HG03460 (cell line): Measurements from ENCODE around the gene PRXL2B.
"Not testable (repeated sequence)": the region's sequence is repeated elsewhere in the genome, so short reads cannot be mapped to it uniquely, and the experiment has no call there.

Source experiments
- ATAC-seq: cut with Tn5 transposase; IDR thresholded peaks from one replicate; pipeline ENCODE4 v1.9.1; 2021; ENCODE audit not compliant: unreplicated experiment

Gene PRXL2B

DNA sequence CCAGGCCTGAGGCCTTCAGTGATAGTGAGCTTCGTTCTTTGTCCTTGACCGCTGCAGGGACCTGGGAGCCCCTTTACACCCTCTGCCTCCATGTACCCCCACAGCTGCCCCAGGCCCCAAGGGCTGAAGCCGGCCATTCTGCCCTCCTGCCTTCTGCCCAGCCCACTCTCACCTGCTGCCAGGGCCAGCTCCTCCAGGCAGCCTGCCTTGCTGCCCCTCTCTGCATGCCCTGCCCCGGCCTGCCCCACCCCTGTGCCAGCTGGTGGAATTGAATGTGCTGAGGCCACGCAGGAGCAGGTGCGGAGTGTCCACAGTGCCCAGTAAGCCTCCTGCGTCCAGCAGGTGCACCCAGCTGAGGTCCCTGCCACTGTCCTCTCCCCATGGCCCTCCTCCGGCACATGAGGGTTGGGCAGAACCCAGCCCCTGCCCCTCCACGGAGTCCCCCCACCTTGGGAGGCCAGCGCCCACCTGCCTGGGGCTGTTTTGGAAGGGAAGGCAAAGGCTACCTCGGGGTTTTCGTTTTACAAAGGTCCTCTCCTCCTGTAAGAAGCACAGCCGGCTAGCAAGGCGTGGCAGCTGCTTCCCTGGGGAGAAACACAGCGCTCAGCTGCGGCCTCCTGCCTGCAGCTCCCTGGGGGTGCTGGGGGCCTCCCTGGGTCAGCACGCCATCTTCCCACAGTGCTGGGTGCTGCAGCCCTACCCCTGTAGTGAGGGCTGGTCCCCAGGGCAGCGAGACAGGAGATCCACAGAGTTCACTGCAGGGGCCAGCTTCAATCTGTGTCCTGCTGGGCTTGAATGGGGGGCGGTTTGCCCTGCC lies 25.3 kb downstream of the PRXL2B start:
- no peak for ATAC-seq

DNA sequence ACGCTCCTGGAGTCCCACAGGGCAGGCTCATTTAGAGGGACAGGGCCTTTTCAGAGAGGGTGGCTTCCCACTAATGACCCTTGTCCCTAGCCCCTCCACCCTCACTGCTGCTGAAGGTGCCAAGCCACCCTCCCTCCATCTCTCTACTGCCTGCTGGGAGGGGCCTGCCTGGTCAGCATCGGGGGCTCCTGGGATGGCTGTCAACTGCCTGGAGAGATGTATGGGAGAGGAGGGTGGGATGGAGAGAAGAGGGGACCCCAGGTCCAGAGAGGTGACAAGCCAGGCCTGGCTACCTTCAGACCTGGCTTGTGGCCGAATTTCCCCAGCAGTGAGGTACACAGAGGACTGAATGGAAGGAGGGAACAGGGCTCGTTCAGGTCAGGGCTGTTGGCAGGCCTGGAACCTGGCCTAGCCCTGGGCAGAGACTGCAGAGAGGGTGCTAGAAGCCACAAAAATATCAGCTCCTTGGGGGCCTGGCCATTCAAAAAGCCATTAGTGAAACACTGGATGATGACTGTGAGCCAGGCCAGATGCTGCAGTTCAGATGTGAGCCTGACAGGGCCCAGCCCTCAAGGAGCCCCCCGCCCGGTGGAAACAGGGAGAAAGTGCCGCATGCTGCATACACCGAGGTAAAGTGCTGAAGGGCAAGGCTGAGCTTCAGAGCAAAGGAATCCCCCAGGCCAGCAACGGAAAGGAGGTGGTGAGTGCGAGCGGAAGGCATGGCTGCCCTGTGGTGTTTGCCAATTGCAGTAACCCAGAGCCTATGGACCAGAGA lies 26.2 kb downstream of the PRXL2B start:
- ATAC-seq: no peak

DNA sequence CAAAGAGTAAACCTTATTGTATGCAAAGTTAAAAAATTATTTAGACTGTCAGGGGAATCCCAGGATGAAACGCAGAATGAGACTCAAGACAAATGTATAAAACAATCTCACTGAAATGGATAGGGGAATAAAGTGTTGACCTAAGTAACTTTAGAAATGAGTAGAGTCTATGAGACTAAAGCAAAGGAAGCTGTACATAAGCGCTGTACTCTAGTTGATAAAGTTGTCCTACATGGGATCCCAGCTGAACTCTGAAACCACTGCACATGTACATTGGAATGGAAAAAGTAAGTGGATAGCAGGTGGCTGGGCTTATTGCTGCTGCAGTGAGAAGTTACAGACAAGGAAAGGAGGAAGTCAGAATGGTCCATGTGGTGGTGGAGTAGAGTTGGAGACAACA lies 27.6 kb downstream of the PRXL2B start:
- ATAC-seq: no peak

DNA sequence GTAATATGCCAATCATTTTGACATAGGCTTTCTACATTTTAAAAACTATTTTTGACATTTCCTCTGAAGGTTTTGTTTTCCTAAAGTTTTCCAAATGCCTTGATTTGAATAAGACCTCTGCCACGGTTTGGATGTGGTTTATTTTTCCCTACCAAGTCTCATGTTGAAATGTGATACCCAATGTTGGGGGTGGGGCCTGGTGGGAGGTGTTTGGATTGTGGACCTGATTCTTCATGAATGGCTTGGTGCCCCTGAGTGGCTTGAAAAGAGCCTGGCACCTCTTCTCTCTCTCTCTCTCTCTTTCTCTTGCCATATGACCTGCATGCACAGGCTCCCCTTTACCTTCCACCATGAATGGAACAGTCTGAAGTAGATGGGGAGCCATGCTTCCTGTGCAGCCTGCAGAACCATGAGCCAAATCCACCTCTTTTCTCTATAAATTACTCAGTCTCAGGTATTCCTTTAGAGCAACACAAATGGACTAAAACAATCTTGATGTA lies 31.4 kb downstream of the PRXL2B start:
- no peak for ATAC-seq

DNA sequence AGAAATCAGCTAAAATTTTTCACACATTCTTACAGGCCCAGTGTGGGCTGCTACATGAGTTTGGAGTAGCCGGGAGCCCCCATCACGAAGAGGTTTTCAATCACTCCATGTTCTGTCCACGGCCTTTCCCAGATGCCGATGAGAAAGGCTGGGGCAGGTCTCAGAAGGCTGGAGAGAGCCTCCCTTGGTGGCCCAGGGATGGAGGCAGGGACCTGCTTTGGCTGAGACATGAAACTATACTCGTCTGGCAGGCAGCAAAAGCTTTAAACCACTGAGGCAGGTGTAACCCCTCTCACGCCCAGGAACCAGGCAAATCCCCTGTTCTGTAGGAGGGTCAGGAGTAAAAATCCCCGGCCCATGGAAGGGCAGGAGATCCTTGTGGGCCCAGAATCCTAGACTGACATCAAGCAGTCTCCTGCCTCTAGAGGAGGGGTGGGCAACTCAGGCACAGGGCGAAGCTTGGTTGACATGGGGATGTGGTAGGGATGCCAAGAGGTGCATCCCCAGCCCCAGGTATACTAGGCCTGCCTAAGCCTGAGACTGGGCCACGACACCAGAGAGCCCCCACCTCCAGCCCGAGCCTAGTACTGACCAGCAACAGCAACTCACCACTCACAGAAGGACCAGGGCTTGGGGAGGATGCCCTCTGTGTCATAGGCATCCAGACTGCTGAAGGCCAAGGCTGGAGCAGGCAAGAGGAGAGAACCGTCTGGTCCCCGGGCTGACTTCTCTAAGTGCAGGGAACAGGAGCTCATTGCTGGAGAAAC lies 37.2 kb downstream of the PRXL2B start:
- no peak for ATAC-seq

DNA sequence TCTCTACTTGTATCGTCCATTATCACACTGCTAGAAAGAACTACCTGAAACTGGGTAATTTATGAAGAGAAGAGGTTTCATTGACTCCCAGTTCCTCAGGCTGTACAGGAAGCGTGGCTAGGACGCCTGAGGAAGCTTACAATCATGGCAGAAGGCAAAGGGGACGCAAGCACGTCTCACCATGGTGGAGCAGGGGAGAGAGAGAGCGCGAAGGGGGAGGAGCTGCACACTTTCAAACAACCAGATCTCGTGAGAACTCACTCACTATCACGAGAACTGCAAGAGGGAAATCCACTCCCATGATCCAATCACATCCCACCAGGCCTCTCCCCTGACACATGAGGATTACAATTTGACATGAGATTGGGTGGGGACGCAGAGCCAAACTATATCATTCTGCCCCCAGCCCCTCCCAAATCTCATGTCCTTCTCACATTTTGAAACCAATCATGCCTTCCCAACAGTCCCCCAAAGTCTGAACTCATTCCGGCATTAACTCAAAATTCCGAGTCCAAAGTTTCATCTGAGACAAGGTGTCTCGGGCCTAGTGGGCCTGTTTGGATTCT lies 38.2 kb downstream of the PRXL2B start:
- no peak for ATAC-seq

DNA sequence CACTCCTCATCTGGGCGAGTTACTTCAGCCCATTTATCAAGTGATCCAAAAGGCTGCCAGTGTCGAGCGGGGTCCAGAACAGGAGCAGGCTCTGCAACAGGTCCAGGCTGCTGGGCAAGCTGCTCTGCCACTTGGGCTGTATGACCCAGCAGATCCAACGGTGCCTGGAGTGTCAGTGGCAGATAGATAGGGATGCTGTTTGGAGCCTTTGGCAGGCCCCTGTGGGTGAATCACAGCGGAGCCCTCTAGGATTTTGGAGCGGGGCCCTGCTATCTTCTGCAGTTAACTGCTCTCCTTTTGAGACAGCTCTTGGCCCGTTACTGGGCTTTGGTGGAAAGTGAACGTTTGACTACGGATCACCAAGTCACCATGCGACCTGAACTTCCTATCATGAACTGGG lies 38.7 kb downstream of the PRXL2B start:
- no peak for ATAC-seq

DNA sequence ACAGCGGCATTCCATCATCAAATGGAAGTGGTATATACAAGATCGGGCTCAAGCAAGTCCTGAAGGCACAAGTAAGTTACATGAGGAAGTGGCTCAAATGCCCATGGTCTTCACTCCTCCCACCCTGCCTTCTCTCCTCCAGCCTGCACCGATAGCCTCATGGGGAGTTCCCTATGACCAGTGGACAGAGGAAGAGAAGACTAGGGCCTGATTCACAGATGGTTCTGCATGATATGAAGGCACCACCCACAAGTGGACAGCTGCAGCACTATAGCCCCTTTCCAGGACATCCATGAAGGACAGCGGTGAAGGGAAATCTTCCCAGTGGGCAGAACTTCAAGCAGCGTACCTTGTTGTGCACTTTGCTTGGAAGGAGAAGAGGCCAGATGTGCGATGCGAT lies 39.2 kb downstream of the PRXL2B start:
- ATAC-seq: not testable (repeated sequence)

DNA sequence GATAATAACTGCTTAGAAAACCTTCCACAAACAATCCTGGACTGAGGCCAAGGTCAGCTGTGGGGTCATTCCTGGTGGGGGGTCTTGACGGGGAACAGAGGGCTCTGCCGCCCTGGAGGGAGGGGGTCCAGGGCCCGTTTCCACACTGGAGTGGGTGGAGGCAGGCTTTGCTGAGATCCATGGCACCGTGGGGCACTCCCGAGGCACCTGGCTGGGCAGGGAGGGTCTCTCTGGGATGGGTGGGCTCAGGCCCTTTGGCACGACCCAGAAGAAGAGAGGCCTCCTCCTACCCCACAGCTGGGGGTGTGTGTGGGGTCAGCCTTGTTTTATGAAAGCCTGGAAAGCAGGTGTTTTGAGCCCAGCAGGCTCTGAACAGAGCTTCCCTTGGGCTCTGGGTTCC lies 41.2 kb downstream of the PRXL2B start:
- no peak for ATAC-seq

DNA sequence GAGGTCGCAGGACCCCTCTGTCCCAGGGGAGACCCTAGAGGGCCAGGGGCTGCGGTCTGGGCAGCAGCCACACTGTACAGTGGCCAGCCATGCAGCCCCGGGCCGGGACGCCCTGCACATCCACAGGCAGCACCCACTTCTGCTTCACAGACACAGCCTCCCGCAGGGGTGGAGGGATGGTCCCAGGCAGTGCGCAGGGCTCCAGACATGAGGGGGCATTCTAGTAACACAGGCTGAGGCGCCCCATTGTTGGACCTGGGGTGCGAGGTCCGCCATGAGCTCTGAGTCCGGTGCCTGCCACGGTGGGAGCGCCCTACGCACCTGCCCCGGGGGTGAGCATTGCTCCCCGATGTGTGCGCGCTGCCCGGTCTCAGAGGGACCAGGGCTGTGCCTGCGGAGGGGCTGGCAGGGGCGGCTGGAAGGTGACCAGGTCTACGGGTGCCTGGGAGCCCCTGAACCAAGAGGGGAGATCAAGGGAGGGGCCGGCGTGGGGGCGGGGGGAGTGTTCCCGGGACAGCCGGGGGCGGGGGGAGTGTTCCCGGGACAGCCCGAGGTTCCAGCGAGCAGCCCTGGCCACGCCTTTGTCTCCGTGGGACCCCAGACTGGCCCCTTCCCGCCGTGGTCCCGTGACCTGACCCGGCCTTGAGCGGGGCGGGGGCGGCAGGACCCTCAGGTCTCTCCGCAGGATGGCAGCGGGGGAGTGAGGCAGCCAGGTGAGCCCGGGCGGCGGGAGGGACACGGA lies 41.8 kb downstream of the PRXL2B start:
- ATAC-seq: no peak

DNA sequence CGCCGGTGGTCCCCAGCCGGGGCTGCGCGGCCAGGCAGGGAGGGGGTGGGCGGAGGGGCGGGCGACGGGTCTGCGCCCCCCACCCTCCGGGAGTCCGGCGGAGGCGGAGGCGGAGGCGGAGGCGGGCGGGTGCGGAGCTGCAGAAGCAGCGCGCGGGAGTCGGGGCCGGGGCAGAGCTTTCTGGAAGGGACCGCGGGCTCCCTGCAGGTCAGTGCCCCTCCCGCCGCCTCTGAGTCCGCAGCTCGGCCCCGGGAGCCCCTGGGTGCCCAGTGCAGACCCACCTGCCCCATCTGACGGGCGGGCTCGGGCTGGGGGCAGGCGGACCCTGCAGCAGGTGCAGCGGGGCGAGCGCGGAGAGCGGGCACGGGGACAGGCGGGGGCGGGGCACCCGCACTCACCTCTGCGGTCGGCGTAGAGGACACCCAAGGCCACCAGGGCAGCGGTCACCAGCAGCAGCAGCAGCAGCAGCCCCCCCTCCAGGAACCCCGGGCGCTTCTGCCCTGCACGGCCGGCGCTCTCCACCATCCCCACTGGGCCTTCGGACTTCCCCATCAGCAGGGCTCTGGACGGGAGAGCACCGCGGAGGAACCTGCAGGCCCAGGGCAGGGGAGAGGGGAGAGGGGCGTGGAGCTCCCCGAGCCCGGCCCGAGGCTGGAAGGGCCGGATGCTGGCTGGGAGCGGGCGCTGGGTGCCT lies 42.5 kb downstream of the PRXL2B start:
- no peak for ATAC-seq

DNA sequence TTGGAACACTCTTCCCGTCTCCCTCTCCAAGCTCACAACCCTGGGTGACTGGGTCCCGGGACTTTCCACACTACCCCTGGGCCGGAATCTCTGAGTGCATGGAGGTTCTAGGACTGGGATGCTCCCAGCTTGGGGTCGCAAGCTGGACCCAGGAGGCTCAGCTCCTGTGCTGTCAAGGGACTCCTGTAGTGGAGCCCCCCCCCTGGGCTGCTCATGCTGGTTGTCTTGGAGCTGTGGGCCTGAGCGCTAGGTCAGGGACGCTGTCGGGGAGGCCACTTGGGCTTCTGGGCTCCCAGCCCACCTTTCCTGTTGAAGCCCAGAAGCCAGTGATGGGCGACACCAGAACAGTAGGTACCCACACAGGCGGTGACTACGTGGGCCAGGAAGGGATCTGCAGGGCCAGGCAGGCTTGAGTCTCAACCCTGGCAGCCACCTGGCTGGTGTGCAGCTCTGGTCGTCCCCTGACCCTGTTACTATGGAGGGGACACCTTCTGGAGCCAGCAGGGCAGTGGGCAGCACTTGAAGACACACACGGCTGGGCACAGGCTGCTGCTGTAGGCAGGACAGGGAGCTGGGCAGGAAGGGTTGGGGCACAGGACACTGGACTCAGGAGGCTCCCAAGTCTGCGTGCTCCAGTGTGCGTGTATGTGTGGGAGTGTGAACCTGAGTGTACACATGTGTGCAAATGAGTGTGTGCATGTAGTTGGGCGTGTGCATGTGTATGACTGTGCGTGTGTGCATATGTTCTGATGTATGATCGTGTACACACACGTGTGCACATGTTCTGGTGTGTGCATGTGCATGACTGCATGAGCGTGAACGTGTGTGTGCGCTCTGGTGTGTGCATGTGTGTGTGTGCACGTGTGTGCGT lies 43.3 kb downstream of the PRXL2B start:
- no peak for ATAC-seq

DNA sequence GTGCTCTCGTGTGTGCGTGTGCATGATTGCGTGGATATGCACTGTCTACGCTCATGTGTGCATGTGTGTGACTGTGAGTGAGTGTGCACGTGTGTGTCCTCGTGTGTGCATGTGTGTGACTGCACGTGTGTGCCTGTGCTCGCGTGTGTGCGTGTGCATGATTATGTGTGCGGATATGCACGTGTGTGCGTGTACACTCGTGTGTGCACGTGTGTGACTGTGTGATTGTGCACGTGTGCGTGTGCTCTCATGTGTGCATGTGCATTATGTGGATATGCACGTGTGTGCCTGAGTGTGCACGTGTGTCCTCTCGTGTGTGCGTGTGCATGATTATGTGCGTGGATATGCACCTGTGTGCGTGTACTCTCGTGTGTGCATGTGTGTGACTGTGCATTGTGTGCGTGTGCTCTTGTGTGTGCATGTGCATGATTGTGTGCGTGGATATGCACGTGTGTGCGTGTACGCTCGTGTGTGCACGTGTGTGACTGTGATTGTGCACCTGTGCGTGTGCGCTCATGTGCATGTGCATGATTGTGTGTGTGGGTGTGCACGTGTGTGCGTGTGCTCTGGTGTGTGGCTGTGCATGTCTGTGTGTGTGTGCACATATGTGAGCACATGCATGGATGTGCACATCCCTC lies 44.0 kb downstream of the PRXL2B start:
- no peak for ATAC-seq

DNA sequence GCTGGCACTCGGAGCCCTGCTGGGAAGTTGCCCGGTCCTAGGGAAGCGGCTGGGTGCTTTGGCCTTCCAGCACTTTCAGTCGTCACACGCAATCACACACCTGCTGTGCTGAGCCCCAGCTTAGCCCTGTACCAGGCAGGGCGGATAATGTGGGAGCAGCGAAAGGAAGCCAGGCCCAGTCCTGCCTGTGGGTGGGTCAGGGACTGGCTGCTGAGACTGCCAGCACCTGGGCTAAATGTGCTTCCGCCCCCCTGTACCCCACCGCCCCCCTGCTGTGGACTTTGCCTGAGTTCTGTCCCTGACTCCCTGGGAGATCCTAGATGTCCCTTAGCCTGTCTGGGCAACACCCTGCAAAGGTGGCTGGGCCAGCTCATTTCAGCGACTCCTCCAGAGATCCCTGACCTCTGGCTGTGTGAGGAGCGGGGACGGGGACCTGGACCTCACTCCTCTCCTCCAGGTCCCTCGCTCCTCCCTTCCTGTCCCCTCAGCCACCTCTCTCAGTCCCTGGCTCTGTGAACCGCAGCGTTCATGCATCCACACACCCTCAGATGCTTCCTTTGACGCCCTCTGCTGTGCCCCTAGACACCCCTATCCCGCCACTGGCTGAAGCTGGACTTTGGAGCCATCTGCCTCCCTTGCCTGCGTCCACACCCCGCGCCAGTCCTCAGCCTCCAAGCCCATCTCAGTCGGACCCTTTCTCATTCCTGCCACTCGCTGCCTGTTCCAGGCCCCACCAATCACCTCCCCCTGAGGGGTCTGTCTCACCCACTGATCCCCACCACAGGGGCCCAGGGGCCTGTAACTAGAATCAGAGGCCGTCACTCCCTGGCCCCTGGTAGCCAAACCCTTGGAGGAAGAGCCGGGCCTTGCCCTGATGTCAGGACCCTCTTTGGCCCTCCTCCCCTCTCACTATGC lies 44.8 kb downstream of the PRXL2B start:
- no peak for ATAC-seq

DNA sequence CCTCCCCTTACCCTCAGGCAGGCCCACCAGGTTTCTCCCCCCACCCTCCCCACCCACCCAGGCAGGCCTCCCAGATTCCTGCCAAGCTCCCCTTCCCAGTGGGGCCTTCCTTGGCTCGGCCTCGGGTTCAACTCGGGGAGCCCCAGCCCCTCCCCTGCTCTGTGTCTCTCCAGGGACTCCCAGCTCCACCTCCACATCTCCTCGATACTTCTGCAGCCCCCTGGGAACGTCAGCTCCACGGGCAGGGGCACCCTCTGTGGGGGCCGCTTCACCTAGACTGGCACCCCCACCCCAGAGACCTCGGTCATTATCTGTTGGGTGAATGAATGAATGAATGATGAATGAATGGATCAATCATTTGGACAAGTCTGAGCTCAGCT lies 45.5 kb downstream of the PRXL2B start:
- no peak for ATAC-seq

DNA sequence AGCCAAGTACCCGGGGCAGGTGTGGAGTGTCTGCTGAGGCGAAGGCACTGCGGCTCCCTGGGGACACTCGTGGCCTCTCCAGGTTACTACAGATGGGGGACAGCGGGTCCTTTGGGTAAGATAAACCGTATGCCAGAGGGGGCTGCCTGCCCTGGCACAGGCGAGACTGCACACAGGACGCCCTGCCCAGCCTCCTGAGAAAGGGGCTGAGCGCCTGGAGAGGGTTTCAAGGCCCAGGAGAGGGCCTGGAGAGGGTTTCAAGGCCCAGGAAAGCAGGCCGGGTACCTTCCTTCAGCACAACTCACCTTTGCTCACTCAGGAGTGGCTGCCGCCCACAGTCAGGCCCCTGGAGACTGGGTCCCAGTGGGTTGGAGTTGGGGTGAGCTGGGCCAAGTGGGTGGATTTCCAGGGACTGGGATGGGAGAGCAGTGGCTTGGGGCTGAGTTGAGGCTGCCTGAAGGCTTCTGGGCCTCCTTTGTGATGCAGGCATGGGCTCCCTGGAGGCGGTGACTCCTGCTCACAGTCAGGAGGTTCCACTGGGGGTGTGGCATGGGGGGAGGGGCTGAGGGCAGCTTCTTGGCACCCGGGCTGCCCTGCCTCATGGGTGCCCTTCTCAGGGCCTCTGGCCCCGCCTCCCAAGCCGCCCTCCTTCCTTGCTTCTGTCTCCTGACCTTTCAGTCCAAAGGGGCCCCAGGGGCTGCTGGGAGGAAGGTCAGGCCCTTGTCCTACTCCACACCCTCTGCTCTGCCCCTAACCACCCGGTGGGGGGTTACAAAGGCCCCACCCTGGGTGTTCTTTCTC lies 46.2 kb downstream of the PRXL2B start, which contains the start of gene MMEL1:
MMEL1 (minus strand) TSS at position 456 of the 801 bp plus-strand sequence. CDS start 3,532 bp downstream, outside the sequence.
- no peak for ATAC-seq
